Upper lobe of left lung (tissue), 4 donors: ENCODE data around the gene BCAT1.

ENCODE experiments used
- CTCF ChIP-seq, 6 experiments: fragments of 450-650 bp in 4 of 6; fragments of 200-600 bp in 2 of 6; sonication (generic) in 2 of 6; IDR thresholded peaks; one replicate each; pipeline ENCODE4 v1.5.1; 2016 to 2019; ENCODE audit warnings: antibody characterized with exemption in 6 of 6
- EP300 ChIP-seq, 4 donors: sonication (generic); formaldehyde crosslinking; IDR thresholded peaks; one replicate each; pipeline ENCODE4 v1.5.1; 2017; ENCODE audit warnings: antibody characterized with exemption in 4 of 4, control low read depth in 2 of 4
- POLR2AphosphoS5 ChIP-seq, 2 donors: sonication (generic); formaldehyde crosslinking; IDR thresholded peaks; one replicate each; pipeline ENCODE4 v1.5.1; 2017; ENCODE audit warnings: antibody characterized with exemption in 2 of 2

GRCh38 chr12:24860546-24860945, 88.4 kb downstream of the BCAT1 start:
- no peak for TF ChIP-seq CTCF (IDR thresholded peaks at IDR 0.05)
- no peak for TF ChIP-seq EP300 (IDR thresholded peaks at IDR 0.05)
- TF ChIP-seq POLR2AphosphoS5 (IDR thresholded peaks at IDR 0.05): no peak
